ENCODE measurements around the gene ITK. TPM values are rescaled to one million over a fixed set of nuclear protein-coding genes. Genes with fewer than 3 reads are reported as not detected.

Gene ITK
- total and polyA plus RNA-seq, 3 donors from 2014 or later: 0.93 to 3.8 (median 1.3) TPM

GRCh38 chr5:157193699-157194424, 13.2 kb downstream of the ITK start:
- H3K4me3 ChIP-seq: no peak overlapping the region
- peaks cover 4% of the 10 kb centered on the region for H3K4me1 ChIP-seq
- TF ChIP-seq CTCF (IDR thresholded peaks at IDR 0.05) (no peak), POLR2A (IDR thresholded peaks at IDR 0.05) (no peak)
- H3K36me3 ChIP-seq (ENCODE audit: low read depth, missing control alignments): no peaks in the 10 kb centered on the region
- no peak overlapping the region for H3K27ac ChIP-seq
- intact Hi-C loops (cut with DNase I; ENCODE audit: low total_unique reads): no loop called here
- H3K27me3 ChIP-seq: no peaks in the 10 kb centered on the region
- 85 to 95% methylated on average over 10 of the region's 10 CpGs for WGBS, 2 donors
- H3K9me3 ChIP-seq: no peaks in the 10 kb centered on the region
- DNase-seq: no peak

- intact Hi-C loops (cut with DNase I; ENCODE audit: low total_unique reads): no loop called here
- Histone ChIP-seq H3K4me3 (no peak overlapping the region), H3K9me3 (no peaks in the 10 kb centered on the region), H3K27me3 (no peaks in the 10 kb centered on the region), H3K4me1 (peaks cover 4% of the 10 kb centered on the region), H3K36me3 (ENCODE audit: low read depth, missing control alignments) (no peaks in the 10 kb centered on the region), H3K27ac (no peak overlapping the region)
- TF ChIP-seq CTCF (IDR thresholded peaks at IDR 0.05) (no peak), POLR2A (IDR thresholded peaks at IDR 0.05) (no peak)
- no peak for DNase-seq
Measured at GRCh38 chr5:157196045-157196444, 15.4 kb downstream of the ITK start.

- WGBS, 2 donors: 91 to 98% methylated on average over 3 of the region's 3 CpGs
- TF ChIP-seq POLR2A (IDR thresholded peaks at IDR 0.05) (no peak), CTCF (IDR thresholded peaks at IDR 0.05) (no peak)
- no peak for DNase-seq
- Histone ChIP-seq H3K27ac (no peak overlapping the region), H3K36me3 (ENCODE audit: low read depth, missing control alignments) (no peaks in the 10 kb centered on the region), H3K4me3 (no peak overlapping the region), H3K4me1 (peaks cover 4% of the 10 kb centered on the region), H3K9me3 (no peaks in the 10 kb centered on the region), H3K27me3 (no peaks in the 10 kb centered on the region)
- intact Hi-C loops (cut with DNase I; ENCODE audit: low total_unique reads): no loop called here
Measured at GRCh38 chr5:157197086-157197485, 16.4 kb downstream of the ITK start.

- no peaks in the 10 kb centered on the region for H3K9me3 ChIP-seq
- intact Hi-C loops (cut with DNase I; ENCODE audit: low total_unique reads): no loop called here
- H3K36me3 ChIP-seq (ENCODE audit: low read depth, missing control alignments): no peaks in the 10 kb centered on the region
- TF ChIP-seq CTCF (IDR thresholded peaks at IDR 0.05) (no peak), POLR2A (IDR thresholded peaks at IDR 0.05) (no peak)
- WGBS, 2 donors: 57 to 63% methylated on average over 4 to 5 of the region's 5 CpGs
- no peak overlapping the region for H3K4me3 ChIP-seq
- no peaks in the 10 kb centered on the region for H3K27me3 ChIP-seq
- H3K4me1 ChIP-seq: peaks cover 4% of the 10 kb centered on the region
- DNase-seq: no peak
- H3K27ac ChIP-seq: no peak overlapping the region
Measured at GRCh38 chr5:157198277-157198986, 17.8 kb downstream of the ITK start.

Data from testis (tissue), 3 donors.